NCI-H748 (cell line): ENCODE results near the gene MFSD12.
A peak's percentile ranks its signal among the peaks of the same experiment; 100 is the strongest.

Source experiments
- DNase-seq: peaks from one replicate; lab custom pipeline; 2025; ENCODE audit not compliant: unreplicated experiment; lab: John Stamatoyannopoulos, UW

Gene MFSD12

DNA sequence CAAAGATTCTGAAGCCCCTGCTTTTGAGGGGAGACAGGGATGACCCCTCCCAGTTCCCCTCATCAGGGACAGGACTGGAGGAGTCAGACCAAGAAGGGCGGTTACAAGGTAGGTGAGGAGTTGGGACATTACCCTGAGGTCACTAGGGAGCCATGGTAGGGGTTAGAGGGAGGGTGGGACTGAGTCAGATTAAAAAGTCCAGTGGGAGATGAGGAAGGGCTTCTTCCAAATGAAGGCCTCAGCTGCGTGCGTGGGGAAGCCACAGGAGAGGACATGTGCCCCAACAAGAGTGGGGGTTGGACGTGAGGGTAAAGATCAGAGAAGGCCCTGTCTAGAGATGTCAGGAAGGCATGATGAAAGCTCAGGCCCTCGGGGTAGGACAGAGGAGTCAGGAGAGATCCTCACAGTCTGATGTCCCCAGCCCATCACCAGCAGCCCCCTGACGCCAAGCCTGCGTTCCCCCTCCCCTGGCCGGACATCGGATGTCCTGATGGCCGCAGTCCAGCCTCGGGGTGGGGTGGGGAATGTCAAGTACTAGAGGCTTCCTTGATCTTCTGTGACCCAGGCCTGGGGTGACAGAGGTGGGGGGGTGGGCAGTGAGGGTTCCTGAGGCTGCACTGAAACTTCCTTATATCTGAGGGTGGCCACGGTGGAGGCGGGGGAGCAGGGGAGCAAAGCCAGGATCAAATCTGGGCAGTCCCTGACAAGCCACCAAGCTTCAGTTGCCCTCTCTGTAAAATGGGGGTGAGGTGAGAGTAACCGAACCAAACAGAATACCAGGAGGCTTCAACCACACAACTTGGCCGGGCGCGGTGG lies 6.5 kb upstream of the MFSD12 start:
- no peak for DNase-seq

GRCh38 chr19:3556978-3557460 lies 367 bp downstream of the MFSD12 start:
- DNase-seq = peak; percentile 47

DNA sequence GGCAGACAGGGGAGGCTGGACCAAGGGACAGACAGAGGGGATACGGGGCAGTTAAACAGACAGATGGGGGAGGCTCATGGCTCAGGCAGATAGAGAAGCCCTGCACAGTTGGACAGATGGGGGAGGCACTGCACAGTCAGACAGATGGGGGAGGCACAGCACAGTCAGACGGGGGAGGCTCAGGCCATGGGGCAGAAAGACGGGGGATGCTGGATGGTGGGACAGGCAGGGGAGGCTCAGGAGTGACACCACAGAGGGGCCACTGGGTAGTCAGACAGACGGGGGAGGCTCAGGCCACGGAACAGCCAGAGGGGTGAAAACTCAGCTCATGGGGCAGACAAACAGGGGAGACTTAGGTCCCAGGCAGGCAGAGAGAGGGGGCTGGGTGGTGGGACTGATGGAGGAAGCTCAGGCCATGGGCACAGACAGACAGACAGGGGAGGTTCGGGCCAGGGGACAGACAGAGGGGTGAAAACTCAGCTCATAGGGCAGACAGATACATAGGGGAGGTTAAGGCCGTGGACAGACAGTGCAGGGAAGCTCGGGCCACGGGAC lies 886 bp downstream of the MFSD12 start:
- DNase-seq = no peak

- no peak for DNase-seq
Measured at GRCh38 chr19:3555653-3556422, 1.5 kb downstream of the MFSD12 start.

DNA sequence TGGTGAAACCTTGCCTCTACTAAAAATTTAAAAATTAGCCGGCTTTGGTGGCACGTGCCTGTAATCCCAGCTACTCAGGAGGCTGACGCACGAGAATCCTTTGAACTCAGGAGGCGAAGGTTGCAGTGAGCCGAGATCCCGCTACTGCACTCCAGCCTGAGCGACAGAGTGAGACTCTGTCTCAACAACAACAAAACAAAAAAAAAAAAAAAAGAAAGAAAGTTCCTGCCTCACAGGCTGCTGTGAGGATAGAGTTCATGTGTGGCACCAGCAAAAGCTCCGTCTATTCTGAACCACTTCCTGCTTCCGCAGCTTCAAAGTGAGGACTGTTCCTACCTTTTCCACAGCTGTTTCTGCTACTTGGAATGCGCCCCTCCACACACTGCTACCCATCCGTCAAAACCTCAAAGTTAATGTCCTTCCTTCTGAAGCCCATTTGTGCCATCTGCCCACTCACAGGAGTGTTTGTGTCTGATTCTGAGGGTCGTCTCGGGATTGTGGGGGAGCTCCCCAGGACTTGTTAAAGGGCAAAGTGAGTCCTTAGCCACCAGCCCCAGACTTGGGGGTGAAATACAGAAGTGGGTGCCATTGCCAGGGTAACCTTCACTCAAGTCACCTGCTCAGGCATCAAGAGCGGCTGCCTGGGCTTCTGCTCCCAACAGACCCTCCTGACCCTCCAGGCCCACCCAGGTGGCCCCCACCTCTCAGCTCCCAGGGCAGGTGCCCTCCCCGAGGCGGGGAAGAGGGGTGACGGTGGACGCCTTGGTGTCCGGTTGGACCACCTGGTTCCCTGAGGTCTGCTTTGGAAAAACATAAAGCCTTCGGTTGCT lies 2.9 kb downstream of the MFSD12 start:
- no peak for DNase-seq

- no peak for DNase-seq
Measured at GRCh38 chr19:3551792-3552095, 5.6 kb downstream of the MFSD12 start.

GRCh38 chr19:3550947-3551791 lies 6.2 kb downstream of the MFSD12 start:
- no peak for DNase-seq

DNA sequence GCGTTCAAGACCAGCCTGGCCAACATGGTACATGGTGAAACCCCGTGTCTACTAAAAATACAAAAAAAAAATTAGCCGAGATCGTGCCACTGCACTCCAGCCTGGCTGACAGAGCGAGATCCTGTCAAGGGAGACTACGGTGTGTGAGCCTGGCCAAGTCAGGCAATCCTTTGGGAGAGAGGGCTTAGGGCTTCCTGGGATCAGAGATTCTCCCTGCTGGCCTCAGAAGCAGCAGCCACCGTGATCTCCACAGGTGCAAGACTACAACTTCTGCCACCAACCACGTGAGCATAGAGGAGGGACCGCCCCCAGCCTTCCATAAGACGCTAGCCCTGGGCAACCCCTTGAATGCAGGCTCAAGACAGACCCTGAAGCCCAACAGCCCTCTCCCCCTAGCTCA lies 7.6 kb downstream of the MFSD12 start:
- no peak for DNase-seq

DNA sequence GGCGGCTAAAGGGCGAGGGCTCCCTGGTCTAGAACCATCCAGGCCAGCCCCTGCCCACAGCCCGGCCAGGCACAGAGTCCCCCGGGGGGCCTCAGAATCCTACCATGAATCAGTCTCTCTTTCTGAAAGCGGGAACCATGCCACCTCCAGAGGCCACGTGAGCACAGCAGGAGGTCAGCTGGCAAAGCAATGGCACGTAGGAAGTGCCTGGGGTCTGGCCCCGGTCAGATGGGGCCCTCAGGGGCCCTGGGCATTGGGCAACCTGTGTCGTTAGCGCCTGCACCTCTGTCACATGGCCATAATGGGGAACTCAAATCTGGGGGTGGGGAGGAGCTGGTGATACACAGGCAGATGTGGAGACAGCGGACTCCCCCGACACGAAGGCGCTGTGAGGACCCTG lies 8.8 kb downstream of the MFSD12 start:
- no peak for DNase-seq

DNA sequence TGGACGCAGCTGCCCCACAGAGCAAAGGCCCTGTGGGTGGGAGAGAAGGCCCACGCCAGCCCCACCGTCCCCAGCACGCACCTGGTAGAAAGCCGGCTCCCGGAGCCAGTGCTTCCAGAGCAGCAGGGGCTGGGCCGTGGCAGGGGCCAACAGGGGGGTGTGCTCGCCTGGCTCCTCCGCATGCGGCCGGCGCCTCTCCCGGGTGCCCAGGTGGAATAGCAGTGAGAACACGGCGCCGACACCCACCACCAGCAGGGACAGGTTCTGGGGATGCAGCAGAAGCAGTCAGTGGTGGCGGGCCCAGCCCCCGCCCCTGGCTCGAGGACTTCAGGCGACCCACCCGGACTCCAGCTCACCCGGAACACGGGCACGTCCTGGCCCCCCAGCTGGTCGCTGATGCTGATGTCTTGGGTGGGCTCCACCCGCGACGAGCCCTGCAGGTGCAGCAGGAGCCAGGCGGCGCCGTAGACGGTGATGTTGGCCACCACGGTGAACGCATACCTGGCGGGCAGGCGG lies 9.6 kb downstream of the MFSD12 start:
- no peak for DNase-seq

- DNase-seq = no peak
Measured at GRCh38 chr19:3547301-3547731, 10.1 kb downstream of the MFSD12 start.

GRCh38 chr19:3546119-3546518 lies 11.3 kb downstream of the MFSD12 start:
- no peak for DNase-seq

- no peak for DNase-seq
Measured at GRCh38 chr19:3545669-3546034, 11.7 kb downstream of the MFSD12 start.

DNA sequence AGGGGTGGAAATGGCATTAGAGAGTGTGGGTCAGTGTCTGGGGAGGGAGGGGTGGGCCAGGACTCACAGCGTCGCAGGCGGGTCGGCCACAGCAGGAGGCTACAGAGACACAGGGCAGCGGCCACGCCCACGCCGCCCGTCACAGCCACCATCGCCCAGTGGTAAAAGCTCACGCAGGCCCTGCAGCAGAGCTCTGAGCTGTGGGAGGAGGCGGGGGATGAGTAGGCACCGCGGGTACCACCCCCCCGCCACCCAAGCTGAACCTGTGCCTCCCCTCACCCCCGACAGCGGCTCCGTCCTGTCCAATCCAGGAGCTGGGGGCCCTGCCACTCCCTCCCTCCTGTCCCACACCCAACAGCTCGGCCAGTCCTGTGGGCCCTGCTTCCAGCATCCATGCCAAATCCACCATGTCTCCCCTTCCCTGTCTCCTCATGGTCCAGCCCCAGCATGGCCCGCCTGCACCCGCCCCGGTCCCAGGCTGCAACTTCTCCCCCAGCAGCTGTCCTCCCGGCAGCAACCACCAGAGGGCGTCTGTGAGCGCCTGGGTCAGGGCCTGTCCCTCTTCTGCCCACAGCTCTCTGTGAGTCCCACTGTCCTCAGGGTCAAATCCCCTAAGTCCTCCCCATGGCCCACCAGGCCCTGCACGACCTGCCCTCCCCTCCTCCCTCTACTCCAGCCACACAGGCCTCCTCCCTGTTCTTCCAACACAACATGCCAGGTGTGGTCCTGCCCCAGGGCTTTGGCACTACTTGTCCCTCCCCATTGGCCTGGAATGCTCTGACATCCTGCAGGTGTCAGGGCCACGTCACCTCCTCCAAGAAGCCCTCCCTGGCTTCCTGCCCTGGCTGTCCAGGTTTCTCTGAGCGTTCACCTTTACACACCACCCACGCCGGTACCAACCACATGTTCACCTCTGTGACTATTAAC lies 12.4 kb downstream of the MFSD12 start:
- peak; percentile 39 for DNase-seq

- no peak for DNase-seq
Measured at GRCh38 chr19:3544058-3544376, 13.4 kb downstream of the MFSD12 start.

- DNase-seq = no peak
Measured at GRCh38 chr19:3543150-3544057, 14.0 kb downstream of the MFSD12 start.

GRCh38 chr19:3539756-3540118 lies 17.6 kb downstream of the MFSD12 start:
- no peak for DNase-seq
